GM18951 (cell line): Measurements from ENCODE around the gene CNTN5.

ENCODE experiments used
- POLR2A ChIP-seq: IDR thresholded peaks from 4 replicates; pipeline ENCODE4 v1.6.1; 2011; ENCODE audit warnings: mild to moderate bottlenecking; ENCODE audit not compliant: insufficient read length, insufficient read depth; ENCODE audit errors: extremely low read depth
- in situ Hi-C: fragments of 300-500 bp; cut with MboI; formaldehyde crosslinking; loops from one replicate; pipeline ENCODE4 v1.12.0; 2022; ENCODE audit warnings: low sequenced_read_pairs, mixed read lengths, inconsistent platforms; ENCODE audit not compliant: unreplicated experiment

Gene CNTN5

GRCh38 chr11:99020352-99021225, at the start of gene CNTN5:
CNTN5 (plus strand) TSS chr11:99020949.
- no peak for TF ChIP-seq POLR2A
- in situ Hi-C loops: no loop called here

GRCh38 chr11:98979205-98979604, 41.5 kb upstream of the CNTN5 start:
- TF ChIP-seq POLR2A: no peak
- in situ Hi-C loops: no loop called here

GRCh38 chr11:99015634-99016454, 4.9 kb upstream of the CNTN5 start:
- TF ChIP-seq POLR2A: no peak
- in situ Hi-C loops: no loop called here

GRCh38 chr11:99019696-99020095, 1.1 kb upstream of the CNTN5 start:
- no peak for TF ChIP-seq POLR2A
- in situ Hi-C loops: no loop called here

- in situ Hi-C loops: no loop called here
- TF ChIP-seq POLR2A: no peak
These were observed 16.3 kb downstream of the CNTN5 start for GRCh38 chr11:99037057-99037456.

GRCh38 chr11:99063331-99063730, 42.6 kb downstream of the CNTN5 start:
- in situ Hi-C loops: no loop called here
- no peak for TF ChIP-seq POLR2A

GRCh38 chr11:99065121-99065520, 44.4 kb downstream of the CNTN5 start:
- in situ Hi-C loops: no loop called here
- TF ChIP-seq POLR2A: no peak

GRCh38 chr11:99066618-99067317, 46.0 kb downstream of the CNTN5 start:
- in situ Hi-C loops: no loop called here
- no peak for TF ChIP-seq POLR2A

- in situ Hi-C loops: no loop called here
- TF ChIP-seq POLR2A: no peak
These were observed 48.1 kb downstream of the CNTN5 start for GRCh38 chr11:99068832-99069231.

- in situ Hi-C loops: no loop called here
- TF ChIP-seq POLR2A: no peak
These were observed 49.2 kb downstream of the CNTN5 start for GRCh38 chr11:99069856-99070444.

GRCh38 chr11:99079576-99079975, 58.8 kb downstream of the CNTN5 start:
- in situ Hi-C loops: no loop called here
- TF ChIP-seq POLR2A: no peak

- no peak for TF ChIP-seq POLR2A
- in situ Hi-C loops: no loop called here
These were observed 59.4 kb downstream of the CNTN5 start for GRCh38 chr11:99080154-99080553.

- in situ Hi-C loops: no loop called here
- no peak for TF ChIP-seq POLR2A
These were observed 77.5 kb downstream of the CNTN5 start for GRCh38 chr11:99098258-99098657.
